ENCODE measurements around the gene CRBN. TPM values are rescaled to one million over a fixed set of nuclear protein-coding genes. Genes with fewer than 3 reads are reported as not detected.
A peak's percentile ranks its signal among the peaks of the same experiment; 100 is the strongest.

Gene CRBN
- 10 to 100 TPM; 33.7 to 35.0 TPM for total RNA-seq

GRCh38 chr3:3179407-3180094 is at the start of gene CRBN:
CRBN (minus strand) TSS chr3:3179691; CDS start chr3:3179687, 4 bp downstream.
- peaks cover 6% of the 10 kb centered on the region for H3K36me3 Mint-ChIP-seq (ENCODE audit: low read depth)
- ATAC-seq = peak; percentile 96
- H3K4me1 Mint-ChIP-seq (ENCODE audit: low read depth) = peaks cover 37% of the 10 kb centered on the region
- H3K9me3 Mint-ChIP-seq = no peaks in the 10 kb centered on the region
- ChIA-PET POLR2A (interaction anchor here (0.8 to 1.2 kb wide), 2 partner anchors 44 to 53 kb away, joined by 3 to 6 read pairs; partner anchors contain the start of gene TRNT1), CTCF (interaction anchor here (0.7 to 1.2 kb wide), 6 partner anchors 10 to 197 kb away, joined by 3 to 7 read pairs (median 4); no protein-coding TSS in a partner anchor)
- peak; percentile 90 for DNase-seq
- intact Hi-C loops (cut with micrococcal nuclease) = no loop called here
- no peaks in the 10 kb centered on the region for H3K27me3 Mint-ChIP-seq
- TF ChIP-seq, protein P1, sequence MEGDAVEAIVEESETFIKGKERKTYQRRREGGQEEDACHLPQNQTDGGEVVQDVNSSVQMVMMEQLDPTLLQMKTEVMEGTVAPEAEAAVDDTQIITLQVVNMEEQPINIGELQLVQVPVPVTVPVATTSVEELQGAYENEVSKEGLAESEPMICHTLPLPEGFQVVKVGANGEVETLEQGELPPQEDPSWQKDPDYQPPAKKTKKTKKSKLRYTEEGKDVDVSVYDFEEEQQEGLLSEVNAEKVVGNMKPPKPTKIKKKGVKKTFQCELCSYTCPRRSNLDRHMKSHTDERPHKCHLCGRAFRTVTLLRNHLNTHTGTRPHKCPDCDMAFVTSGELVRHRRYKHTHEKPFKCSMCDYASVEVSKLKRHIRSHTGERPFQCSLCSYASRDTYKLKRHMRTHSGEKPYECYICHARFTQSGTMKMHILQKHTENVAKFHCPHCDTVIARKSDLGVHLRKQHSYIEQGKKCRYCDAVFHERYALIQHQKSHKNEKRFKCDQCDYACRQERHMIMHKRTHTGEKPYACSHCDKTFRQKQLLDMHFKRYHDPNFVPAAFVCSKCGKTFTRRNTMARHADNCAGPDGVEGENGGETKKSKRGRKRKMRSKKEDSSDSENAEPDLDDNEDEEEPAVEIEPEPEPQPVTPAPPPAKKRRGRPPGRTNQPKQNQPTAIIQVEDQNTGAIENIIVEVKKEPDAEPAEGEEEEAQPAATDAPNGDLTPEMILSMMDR (IDR thresholded peaks at IDR 0.05) = peak; percentile 87
- peak within 1 kb of the TSS; percentile 89 for H3K27ac Mint-ChIP-seq
- H3K4me3 Mint-ChIP-seq = peak within 1 kb of the TSS; percentile 85

- H3K36me3 Mint-ChIP-seq (ENCODE audit: low read depth) = no peaks in the 10 kb centered on the region
- TF ChIP-seq, protein P1 (IDR thresholded peaks at IDR 0.05) = no peak
Observed at GRCh38 chr3:3227640-3228039, 48.1 kb upstream of the CRBN start.

DNA sequence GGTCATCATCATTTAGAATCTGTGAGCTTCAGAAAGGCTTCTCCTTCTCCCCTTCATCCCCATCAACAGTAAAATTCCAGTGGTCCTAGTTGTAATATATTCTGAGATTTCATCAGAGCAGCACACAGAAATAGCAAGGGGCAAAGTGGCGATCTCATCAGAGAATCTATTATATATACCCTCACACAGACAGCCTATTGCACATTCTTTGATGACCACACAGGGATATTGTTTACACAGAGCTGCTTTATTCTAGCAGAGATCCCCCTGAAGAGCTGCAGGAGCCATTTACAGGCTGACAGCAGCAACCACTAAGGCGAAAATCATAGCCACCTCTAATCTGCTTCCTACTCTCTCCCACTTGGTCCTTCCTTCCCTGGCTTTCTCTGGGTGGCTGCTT is 42.0 kb upstream of the CRBN start:
- H3K4me3 Mint-ChIP-seq = no peak overlapping the region
- ChIA-PET POLR2A (no interaction called here), CTCF (no interaction called here)
- peaks cover 6% of the 10 kb centered on the region for H3K9me3 Mint-ChIP-seq
- H3K27me3 Mint-ChIP-seq = peaks cover 5% of the 10 kb centered on the region
- DNase-seq (no peak), ATAC-seq (no peak)
- TF ChIP-seq, protein P1 (IDR thresholded peaks at IDR 0.05) = no peak
- H3K36me3 Mint-ChIP-seq (ENCODE audit: low read depth) = no peaks in the 10 kb centered on the region
- H3K4me1 Mint-ChIP-seq (ENCODE audit: low read depth) = no peaks in the 10 kb centered on the region
- no peak overlapping the region for H3K27ac Mint-ChIP-seq
- intact Hi-C loops (cut with micrococcal nuclease) = no loop called here

More at GRCh38 chr3:3227640-3228039, 48.1 kb upstream of the CRBN start:
- H3K27ac Mint-ChIP-seq = no peak overlapping the region
- DNase-seq (no peak), ATAC-seq (no peak)
- POLR2A ChIA-PET = no interaction called here
- peaks cover 13% of the 10 kb centered on the region for H3K9me3 Mint-ChIP-seq
- no peaks in the 10 kb centered on the region for H3K4me1 Mint-ChIP-seq (ENCODE audit: low read depth)
- intact Hi-C loops (cut with micrococcal nuclease) = no loop called here
- CTCF ChIA-PET = no interaction called here
- H3K4me3 Mint-ChIP-seq = no peak overlapping the region
- H3K27me3 Mint-ChIP-seq = peaks cover 4% of the 10 kb centered on the region

DNA sequence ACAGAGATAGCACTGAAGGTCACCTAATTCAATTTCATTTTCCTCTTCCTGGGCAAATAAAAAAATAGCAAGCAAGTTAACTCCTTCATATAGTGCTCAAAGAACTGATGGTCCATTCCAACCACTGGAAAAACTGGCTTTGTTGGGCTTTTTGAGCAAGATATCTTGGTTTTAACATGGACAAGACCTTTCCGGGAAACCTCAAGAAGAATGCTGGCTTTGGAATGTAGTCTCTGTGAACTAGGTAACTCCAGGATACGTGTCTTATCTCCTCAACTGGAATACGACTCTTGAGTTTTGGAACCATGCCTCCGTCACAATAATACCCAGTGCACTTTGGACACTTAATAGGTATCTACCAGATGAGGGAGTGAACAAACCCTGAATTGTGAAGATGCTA is 36.9 kb upstream of the CRBN start:
- H3K27me3 Mint-ChIP-seq = peaks cover 1% of the 10 kb centered on the region
- ATAC-seq = no peak

More for the DNA sequence above, 36.9 kb upstream of the CRBN start:
- TF ChIP-seq, protein P1 (IDR thresholded peaks at IDR 0.05) = no peak
- intact Hi-C loops (cut with micrococcal nuclease) = no loop called here
- H3K27ac Mint-ChIP-seq = no peak overlapping the region
- H3K4me3 Mint-ChIP-seq = no peak overlapping the region
- no peaks in the 10 kb centered on the region for H3K9me3 Mint-ChIP-seq
- ChIA-PET CTCF (no interaction called here), POLR2A (no interaction called here)
- no peaks in the 10 kb centered on the region for H3K4me1 Mint-ChIP-seq (ENCODE audit: low read depth)
- DNase-seq = no peak
- no peaks in the 10 kb centered on the region for H3K36me3 Mint-ChIP-seq (ENCODE audit: low read depth)

All from activated CD8-positive, alpha-beta T cell treated with anti-CD3 and anti-CD28 coated beads for 36 hours (primary cell).